ENCODE measurements around the gene PI4K2B.
"Not testable (repeated sequence)": the region's sequence is repeated elsewhere in the genome, so short reads cannot be mapped to it uniquely, and the experiment has no call there.

The PI4K2B gene

DNA sequence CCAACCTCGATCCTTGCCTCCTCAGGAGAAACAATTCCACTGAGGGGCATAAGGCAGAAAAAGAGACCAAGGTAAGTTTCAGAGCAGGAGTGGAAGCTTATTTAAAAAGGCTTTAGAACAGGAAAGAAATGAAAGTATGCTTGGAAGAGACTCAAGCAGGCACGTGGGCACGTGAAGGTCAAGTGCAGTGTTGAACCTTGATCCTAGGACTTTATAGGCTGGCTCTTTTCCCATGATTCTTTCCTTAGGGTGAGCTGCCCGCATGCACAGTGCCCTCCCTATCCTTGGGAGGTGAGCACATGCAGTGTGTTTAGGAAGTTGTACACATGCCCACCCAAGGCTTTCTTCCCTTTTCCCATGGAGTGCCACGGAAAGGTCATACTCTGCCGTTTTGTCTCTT lies 4.0 kb upstream of the PI4K2B start:
- ChIA-PET CTCF (no interaction called here), POLR2A (ENCODE audit: low non-redundant PET) (no interaction called here)
- no peak for DNase-seq (ENCODE audit: low spot score)
- TF ChIP-seq, protein P1, sequence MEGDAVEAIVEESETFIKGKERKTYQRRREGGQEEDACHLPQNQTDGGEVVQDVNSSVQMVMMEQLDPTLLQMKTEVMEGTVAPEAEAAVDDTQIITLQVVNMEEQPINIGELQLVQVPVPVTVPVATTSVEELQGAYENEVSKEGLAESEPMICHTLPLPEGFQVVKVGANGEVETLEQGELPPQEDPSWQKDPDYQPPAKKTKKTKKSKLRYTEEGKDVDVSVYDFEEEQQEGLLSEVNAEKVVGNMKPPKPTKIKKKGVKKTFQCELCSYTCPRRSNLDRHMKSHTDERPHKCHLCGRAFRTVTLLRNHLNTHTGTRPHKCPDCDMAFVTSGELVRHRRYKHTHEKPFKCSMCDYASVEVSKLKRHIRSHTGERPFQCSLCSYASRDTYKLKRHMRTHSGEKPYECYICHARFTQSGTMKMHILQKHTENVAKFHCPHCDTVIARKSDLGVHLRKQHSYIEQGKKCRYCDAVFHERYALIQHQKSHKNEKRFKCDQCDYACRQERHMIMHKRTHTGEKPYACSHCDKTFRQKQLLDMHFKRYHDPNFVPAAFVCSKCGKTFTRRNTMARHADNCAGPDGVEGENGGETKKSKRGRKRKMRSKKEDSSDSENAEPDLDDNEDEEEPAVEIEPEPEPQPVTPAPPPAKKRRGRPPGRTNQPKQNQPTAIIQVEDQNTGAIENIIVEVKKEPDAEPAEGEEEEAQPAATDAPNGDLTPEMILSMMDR (conservative IDR thresholded peaks at IDR 0.05; ENCODE audit: low read depth) = no peak
- H3K27ac ChIP-seq = no peak overlapping the region

DNA sequence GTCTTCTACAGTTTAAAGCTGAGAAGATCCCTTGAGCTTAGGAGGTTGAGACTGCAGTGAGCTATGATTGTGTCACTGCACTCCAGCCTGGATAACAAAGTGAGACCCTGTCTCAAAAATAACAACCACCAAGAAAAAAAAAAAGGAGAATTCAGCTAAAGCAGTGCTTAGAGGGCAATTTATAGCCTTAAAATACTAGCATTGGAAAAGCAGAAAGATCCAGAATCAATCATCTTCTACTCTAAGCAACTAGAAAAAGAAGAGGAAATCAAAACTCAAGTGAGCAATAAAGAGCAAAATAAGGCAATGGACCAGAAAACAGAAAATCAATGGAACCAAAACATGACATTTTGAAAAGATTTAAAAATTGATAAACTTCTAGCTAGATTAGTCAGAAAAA lies 639 bp upstream of the PI4K2B start:
- DNase-seq (ENCODE audit: low spot score) = no peak
- CTCF ChIA-PET = interaction anchor here (1.0 kb wide), 1 partner anchor 134 kb away, joined by 3 read pairs; no protein-coding TSS in a partner anchor

GRCh38 chr4:25234390-25235370 lies 847 bp downstream of the PI4K2B start:
- TF ChIP-seq, protein P1 (conservative IDR thresholded peaks at IDR 0.05; ENCODE audit: low read depth) = peak; percentile 57
- POLR2A ChIA-PET (ENCODE audit: low non-redundant PET) = interaction anchor here (1.0 kb wide), 1 partner anchor 19 kb away, joined by 4 read pairs; no protein-coding TSS in a partner anchor

More for the DNA sequence above, 639 bp upstream of the PI4K2B start:
- peak overlapping the region; percentile 99 for H3K27ac ChIP-seq
- TF ChIP-seq, protein P1 (conservative IDR thresholded peaks at IDR 0.05; ENCODE audit: low read depth) = no peak
- POLR2A ChIA-PET (ENCODE audit: low non-redundant PET) = no interaction called here

DNA sequence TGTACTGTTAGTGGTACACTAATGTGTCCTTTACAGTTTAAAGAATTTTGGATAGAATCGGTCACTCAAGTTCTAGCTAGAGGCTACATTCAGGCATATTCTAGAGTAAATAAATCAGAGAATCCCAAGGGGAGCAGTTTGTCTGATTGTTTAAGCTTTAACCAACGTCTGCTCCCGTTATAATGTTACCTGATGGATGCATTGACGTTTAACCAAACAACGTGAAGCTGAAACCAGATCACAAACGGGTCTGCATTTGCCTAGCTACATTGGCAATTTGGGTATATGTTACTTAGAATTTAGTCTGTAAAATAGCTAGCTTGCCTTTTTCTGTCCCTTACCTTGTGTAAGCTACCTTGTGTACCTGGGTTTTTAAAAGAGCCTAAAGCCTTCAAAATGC lies 1.6 kb downstream of the PI4K2B start:
- ChIA-PET POLR2A (ENCODE audit: low non-redundant PET) (no interaction called here), CTCF (interaction anchor here (0.9 to 1.3 kb wide), 2 partner anchors 15 to 76 kb away, joined by 3 to 5 read pairs; no protein-coding TSS in a partner anchor)
- no peak for DNase-seq (ENCODE audit: low spot score)
- TF ChIP-seq, protein P1 (conservative IDR thresholded peaks at IDR 0.05; ENCODE audit: low read depth) = no peak
- H3K27ac ChIP-seq = no peak overlapping the region

More at GRCh38 chr4:25234390-25235370, 847 bp downstream of the PI4K2B start:
- peak; percentile 77 for DNase-seq (ENCODE audit: low spot score)
- H3K27ac ChIP-seq = peak overlapping the region; percentile 99
- CTCF ChIA-PET = interaction anchor here (0.6 to 1.3 kb wide), 6 partner anchors 16 to 78 kb away, joined by 3 to 6 read pairs (median 4); partner anchors contain the start of gene ZCCHC4

GRCh38 chr4:25236030-25236429 lies 2.2 kb downstream of the PI4K2B start:
- CTCF ChIA-PET = interaction anchor here (1.3 kb wide), 1 partner anchor 76 kb away, joined by 3 read pairs; no protein-coding TSS in a partner anchor
- POLR2A ChIA-PET (ENCODE audit: low non-redundant PET); H3K27ac ChIP-seq; DNase-seq (ENCODE audit: low spot score): not testable (repeated sequence)

DNA sequence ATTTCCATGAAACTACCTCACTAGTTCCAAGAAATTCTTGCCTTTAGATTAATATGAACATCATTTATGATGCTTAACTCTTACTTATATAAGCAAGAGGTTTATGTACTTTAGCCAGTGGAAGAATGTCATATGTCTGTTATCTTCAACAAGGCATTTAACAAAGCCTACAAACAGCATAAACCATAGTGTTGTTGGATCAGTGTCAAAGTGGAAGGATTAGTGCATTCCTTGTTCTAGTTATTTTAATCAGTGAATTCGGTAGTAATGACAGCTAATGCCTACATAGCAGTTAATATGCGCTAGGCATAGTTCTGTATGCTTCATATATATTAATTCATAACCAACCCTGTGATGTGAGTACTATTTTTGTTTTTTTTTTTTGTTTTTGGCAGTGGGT lies 3.1 kb downstream of the PI4K2B start:
- TF ChIP-seq, protein P1 (conservative IDR thresholded peaks at IDR 0.05; ENCODE audit: low read depth) = no peak
- POLR2A ChIA-PET (ENCODE audit: low non-redundant PET) = no interaction called here
- CTCF ChIA-PET = no interaction called here
- no peak overlapping the region for H3K27ac ChIP-seq
- DNase-seq (ENCODE audit: low spot score) = no peak

DNA sequence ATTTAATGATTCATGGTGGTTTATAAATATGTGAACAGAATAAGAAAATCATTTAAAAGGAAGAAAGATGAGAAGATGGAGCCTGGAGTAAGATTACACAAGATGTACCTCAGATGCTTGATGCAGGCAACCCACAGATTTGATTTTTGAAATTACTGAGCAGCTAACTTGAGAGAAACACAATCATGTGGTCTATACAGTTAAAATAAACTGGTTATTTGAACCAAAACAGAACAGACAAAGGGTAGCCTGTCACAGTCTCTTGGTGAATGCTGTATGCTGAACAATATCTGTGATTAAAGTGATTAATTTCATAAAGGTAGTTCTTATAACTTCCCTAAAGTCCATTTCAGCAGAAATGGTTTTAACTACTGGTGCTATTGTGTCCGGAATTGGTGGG lies 4.2 kb downstream of the PI4K2B start:
- TF ChIP-seq, protein P1 (conservative IDR thresholded peaks at IDR 0.05; ENCODE audit: low read depth) = no peak
- POLR2A ChIA-PET (ENCODE audit: low non-redundant PET) = no interaction called here
- H3K27ac ChIP-seq = no peak overlapping the region
- CTCF ChIA-PET = no interaction called here
- DNase-seq (ENCODE audit: low spot score) = no peak

GRCh38 chr4:25239528-25239927 lies 5.7 kb downstream of the PI4K2B start:
- POLR2A ChIA-PET (ENCODE audit: low non-redundant PET) = interaction anchor here (1.1 kb wide), 1 partner anchor 79 kb away, joined by 3 read pairs; the partner anchor contains the start of gene SEPSECS
- H3K27ac ChIP-seq; DNase-seq (ENCODE audit: low spot score); CTCF ChIA-PET: not testable (repeated sequence)

- POLR2A ChIA-PET (ENCODE audit: low non-redundant PET); DNase-seq (ENCODE audit: low spot score); H3K27ac ChIP-seq; CTCF ChIA-PET: not testable (repeated sequence)
Observed at GRCh38 chr4:25240754-25241210, 6.9 kb downstream of the PI4K2B start.

DNA sequence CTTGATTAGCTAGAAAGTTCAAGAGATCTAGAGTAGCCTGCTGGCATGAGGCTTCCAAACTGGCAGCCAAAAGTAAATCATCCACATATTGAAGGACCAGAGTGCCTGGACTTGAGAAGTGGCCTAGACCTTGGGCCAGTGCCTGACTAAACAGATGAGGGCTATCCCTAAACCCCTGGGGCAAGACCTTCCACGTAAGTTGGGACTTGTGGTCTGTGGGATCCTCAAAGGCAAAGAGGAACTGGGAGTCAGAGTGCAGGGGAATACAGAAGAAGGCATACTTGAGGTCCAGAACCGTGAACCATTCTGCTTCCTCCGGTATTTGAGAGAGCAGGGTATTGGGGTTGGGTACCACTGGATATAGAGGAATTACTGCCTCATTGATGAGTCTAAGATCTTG lies 8.4 kb downstream of the PI4K2B start:
- POLR2A ChIA-PET (ENCODE audit: low non-redundant PET); H3K27ac ChIP-seq; DNase-seq (ENCODE audit: low spot score); CTCF ChIA-PET: not testable (repeated sequence)

Measured in RWPE1 (cell line).